ENCODE data around the gene BCAS3.

The BCAS3 gene

DNA sequence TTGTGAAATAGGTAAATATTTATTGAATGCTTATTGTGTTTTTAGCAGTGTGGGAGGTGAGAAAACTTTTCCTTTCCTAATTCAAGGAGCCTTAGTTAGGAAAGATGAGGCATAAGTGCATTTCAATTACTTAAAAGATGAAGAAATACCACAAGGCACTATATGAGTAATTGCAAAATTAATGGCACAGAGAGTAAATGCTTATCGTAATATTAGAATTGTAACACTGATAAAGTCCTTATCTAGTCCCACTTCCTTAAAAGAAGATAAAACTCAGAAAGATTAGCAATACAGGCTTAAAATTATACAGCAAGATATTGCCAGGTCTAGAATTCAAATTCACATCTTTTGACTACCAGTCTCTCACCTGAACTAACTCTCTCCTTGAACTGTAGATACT, 489.4 kb downstream of the BCAS3 start:
- DNase-seq, result no peak
- H2BK120ac ChIP-seq (ENCODE audit: low read depth, low read length), result no peak overlapping the region
- WGBS, result no CpG with 5 or more reads among the region's 1 CpG
- H3K4me2 ChIP-seq (ENCODE audit: low read length, poor library complexity, severe bottlenecking), result no peak overlapping the region
- no peak overlapping the region for H4K8ac ChIP-seq (ENCODE audit: low read length)
- H3K18ac ChIP-seq (ENCODE audit: low read depth in 1 of 2, low read length in 2 of 2), result no peak overlapping the region
- no peaks in the 10 kb centered on the region for H3K9me3 ChIP-seq (ENCODE audit: control insufficient read depth, low read length)
- H2BK12ac ChIP-seq (ENCODE audit: low read length in 2 of 2), result no peak overlapping the region
- H3K23ac ChIP-seq (ENCODE audit: low read length in 2 of 2), result no peak overlapping the region
- H3K14ac ChIP-seq (ENCODE audit: low read length in 2 of 2), result no peak overlapping the region
- H2BK5ac ChIP-seq (ENCODE audit: low read depth, low read length, poor library complexity, severe bottlenecking), result no peak overlapping the region
- H3K27me3 ChIP-seq (ENCODE audit: control insufficient read depth in 1 of 2, insufficient read depth in 1 of 2, low read length in 2 of 2), result no peaks in the 10 kb centered on the region
- no peak overlapping the region for H3K4me3 ChIP-seq (ENCODE audit: insufficient read depth in 1 of 2, low read depth in 1 of 2, low read length in 2 of 2)
- H2BK15ac ChIP-seq (ENCODE audit: low read depth, poor library complexity, severe bottlenecking), result no peak overlapping the region
- H3K27ac ChIP-seq (ENCODE audit: low read length, poor library complexity, severe bottlenecking), result no peak overlapping the region
- no peaks in the 10 kb centered on the region for H3K79me1 ChIP-seq (replicated peaks; ENCODE audit: low read length, poor library complexity, severe bottlenecking)
- H3K9ac ChIP-seq (ENCODE audit: low read length), result no peak overlapping the region
- H2AK5ac ChIP-seq (ENCODE audit: low read length, severe bottlenecking), result no peak overlapping the region
- no peaks in the 10 kb centered on the region for H3K4me1 ChIP-seq (ENCODE audit: control insufficient read depth, insufficient read depth, low read depth, low read length)
- no peak overlapping the region for H4K91ac ChIP-seq (ENCODE audit: low read length)
- no peak overlapping the region for H3K4ac ChIP-seq (ENCODE audit: low read depth in 1 of 2, low read length in 2 of 2)
- no peak overlapping the region for H2AFZ ChIP-seq (ENCODE audit: low read depth, low read length)
- peaks cover 0 to 3% of the 10 kb centered on the region in 2 experiments for H3K36me3 ChIP-seq (ENCODE audit: control insufficient read depth in 1 of 2, insufficient read depth in 2 of 2, low read depth in 1 of 2, low read length in 2 of 2)

DNA sequence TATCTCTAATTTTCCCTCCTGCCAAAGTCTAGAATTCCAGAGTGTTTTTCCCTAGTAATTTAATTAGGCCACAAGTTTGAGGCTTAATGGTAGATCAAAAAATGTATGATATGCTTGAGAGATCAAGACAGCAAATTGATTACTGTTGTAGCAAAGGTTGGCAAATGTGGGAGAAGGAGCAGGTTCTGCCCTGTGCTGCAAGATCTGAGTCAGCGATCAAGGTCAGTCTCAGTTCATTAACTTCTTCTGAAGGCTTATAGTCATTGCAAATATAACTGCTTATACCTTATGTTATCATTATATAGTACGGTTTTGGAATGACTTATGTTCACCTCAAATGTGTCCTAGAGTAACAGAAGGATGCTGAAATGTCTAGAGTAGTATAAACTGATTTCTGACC, 490.9 kb downstream of the BCAS3 start:
- H3K23ac ChIP-seq (ENCODE audit: low read length in 2 of 2), result no peak overlapping the region
- H2BK12ac ChIP-seq (ENCODE audit: low read length in 2 of 2), result no peak overlapping the region
- H3K9ac ChIP-seq (ENCODE audit: low read length), result no peak overlapping the region
- no CpG with 5 or more reads among the region's 2 CpGs for WGBS
- no peak overlapping the region for H3K4ac ChIP-seq (ENCODE audit: low read depth in 1 of 2, low read length in 2 of 2)
- H3K36me3 ChIP-seq (ENCODE audit: control insufficient read depth in 1 of 2, insufficient read depth in 2 of 2, low read depth in 1 of 2, low read length in 2 of 2), result peaks cover 0 to 3% of the 10 kb centered on the region in 2 experiments
- no peaks in the 10 kb centered on the region for H3K9me3 ChIP-seq (ENCODE audit: control insufficient read depth, low read length)
- H3K27me3 ChIP-seq (ENCODE audit: control insufficient read depth in 1 of 2, insufficient read depth in 1 of 2, low read length in 2 of 2), result no peaks in the 10 kb centered on the region
- no peak overlapping the region for H4K8ac ChIP-seq (ENCODE audit: low read length)
- no peak overlapping the region for H2AK5ac ChIP-seq (ENCODE audit: low read length, severe bottlenecking)
- H2BK5ac ChIP-seq (ENCODE audit: low read depth, low read length, poor library complexity, severe bottlenecking), result no peak overlapping the region
- no peak overlapping the region for H2BK120ac ChIP-seq (ENCODE audit: low read depth, low read length)
- H3K14ac ChIP-seq (ENCODE audit: low read length in 2 of 2), result no peak overlapping the region
- H2BK15ac ChIP-seq (ENCODE audit: low read depth, poor library complexity, severe bottlenecking), result no peak overlapping the region
- no peak overlapping the region for H3K4me3 ChIP-seq (ENCODE audit: insufficient read depth in 1 of 2, low read depth in 1 of 2, low read length in 2 of 2)
- no peak for DNase-seq
- H3K4me1 ChIP-seq (ENCODE audit: control insufficient read depth, insufficient read depth, low read depth, low read length), result no peaks in the 10 kb centered on the region
- no peak overlapping the region for H3K27ac ChIP-seq (ENCODE audit: low read length, poor library complexity, severe bottlenecking)
- H4K91ac ChIP-seq (ENCODE audit: low read length), result no peak overlapping the region
- no peak overlapping the region for H3K18ac ChIP-seq (ENCODE audit: low read depth in 1 of 2, low read length in 2 of 2)
- no peak overlapping the region for H3K4me2 ChIP-seq (ENCODE audit: low read length, poor library complexity, severe bottlenecking)
- H3K79me1 ChIP-seq (replicated peaks; ENCODE audit: low read length, poor library complexity, severe bottlenecking), result no peaks in the 10 kb centered on the region
- no peak overlapping the region for H2AFZ ChIP-seq (ENCODE audit: low read depth, low read length)

DNA sequence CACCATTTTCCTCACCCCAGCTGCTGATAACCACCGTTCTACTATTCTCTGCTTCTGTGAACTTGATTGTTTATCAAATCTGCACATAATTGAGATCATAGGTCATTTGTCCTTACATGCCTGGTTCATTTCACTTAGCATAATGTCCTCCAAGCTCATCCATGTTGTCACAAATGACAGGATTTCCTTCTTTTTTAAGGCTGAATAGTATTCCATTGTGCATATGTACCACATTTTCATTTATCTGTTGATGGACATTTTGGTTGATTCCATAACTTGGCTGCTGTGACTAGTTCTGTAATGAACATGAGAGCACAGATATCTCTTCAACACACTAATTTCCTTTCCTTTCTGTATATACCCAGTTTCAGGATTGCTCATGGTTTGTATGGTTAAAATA, 496.7 kb downstream of the BCAS3 start:
- Histone ChIP-seq H3K9ac (ENCODE audit: low read length) (no peak overlapping the region), H3K9me3 (ENCODE audit: control insufficient read depth, low read length) (no peaks in the 10 kb centered on the region), H4K91ac (ENCODE audit: low read length) (no peak overlapping the region), H3K36me3 (ENCODE audit: control insufficient read depth in 1 of 2, insufficient read depth in 2 of 2, low read depth in 1 of 2, low read length in 2 of 2) (peaks cover 0 to 3% of the 10 kb centered on the region in 2 experiments), H3K4me1 (ENCODE audit: control insufficient read depth, insufficient read depth, low read depth, low read length) (no peaks in the 10 kb centered on the region), H3K27me3 (ENCODE audit: control insufficient read depth in 1 of 2, insufficient read depth in 1 of 2, low read length in 2 of 2) (no peaks in the 10 kb centered on the region), H3K14ac (ENCODE audit: low read length in 2 of 2) (no peak overlapping the region), H3K27ac (ENCODE audit: low read length, poor library complexity, severe bottlenecking) (no peak overlapping the region), H4K8ac (ENCODE audit: low read length) (no peak overlapping the region), H3K23ac (ENCODE audit: low read length in 2 of 2) (no peak overlapping the region), H3K79me1 (replicated peaks; ENCODE audit: low read length, poor library complexity, severe bottlenecking) (no peaks in the 10 kb centered on the region), H3K4me2 (ENCODE audit: low read length, poor library complexity, severe bottlenecking) (no peak overlapping the region), H3K18ac (ENCODE audit: low read depth in 1 of 2, low read length in 2 of 2) (no peak overlapping the region), H2BK15ac (ENCODE audit: low read depth, poor library complexity, severe bottlenecking) (no peak overlapping the region), H2BK120ac (ENCODE audit: low read depth, low read length) (no peak overlapping the region), H2BK12ac (ENCODE audit: low read length in 2 of 2) (no peak overlapping the region), H2AFZ (ENCODE audit: low read depth, low read length) (no peak overlapping the region), H3K4me3 (ENCODE audit: insufficient read depth in 1 of 2, low read depth in 1 of 2, low read length in 2 of 2) (no peak overlapping the region), H2BK5ac (ENCODE audit: low read depth, low read length, poor library complexity, severe bottlenecking) (no peak overlapping the region), H2AK5ac (ENCODE audit: low read length, severe bottlenecking) (no peak overlapping the region), H3K4ac (ENCODE audit: low read depth in 1 of 2, low read length in 2 of 2) (no peak overlapping the region)
- WGBS, result 89% methylated on average over 1 of the region's 1 CpG
- no peak for DNase-seq

DNA sequence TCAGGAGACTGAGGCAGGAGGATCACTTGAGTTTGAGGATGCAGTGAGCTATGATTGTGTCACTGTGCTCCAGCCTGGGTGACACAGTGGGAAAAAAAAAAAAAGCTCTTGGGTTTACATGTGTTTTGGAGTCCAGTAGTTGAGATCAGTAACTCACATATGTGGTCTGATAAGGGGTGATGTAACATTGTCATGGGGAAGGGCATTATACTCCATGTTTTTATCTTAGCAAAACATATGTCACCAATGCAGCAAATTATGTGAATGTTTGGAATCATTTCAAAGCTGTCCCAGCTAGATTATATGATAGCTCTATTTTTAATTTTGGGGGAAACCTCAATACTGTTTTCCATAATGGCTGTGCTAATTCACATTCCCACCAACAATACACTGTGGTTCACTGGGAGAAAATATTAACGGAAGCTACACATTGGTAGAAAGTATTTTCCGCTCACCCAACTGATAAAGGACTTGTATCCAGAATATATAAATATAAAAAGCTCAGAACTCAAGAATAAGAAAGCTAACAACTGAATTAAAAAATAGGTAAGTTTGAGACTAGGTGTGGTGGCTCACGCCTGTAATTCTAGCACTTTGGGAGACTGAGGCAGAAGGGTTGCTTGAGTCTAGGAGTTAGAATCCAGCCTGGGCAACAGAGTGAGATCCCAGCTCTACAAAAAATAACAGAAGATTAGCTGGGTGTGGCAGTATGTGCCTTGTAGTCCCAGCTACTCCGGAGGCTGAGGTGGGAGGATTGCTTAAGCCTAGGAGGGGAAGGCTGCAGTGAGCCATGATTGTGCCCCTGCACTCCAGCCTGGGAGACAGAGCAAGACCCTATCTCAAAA, 497.9 kb downstream of the BCAS3 start:
- H3K4ac ChIP-seq (ENCODE audit: low read depth in 1 of 2, low read length in 2 of 2), result no peak overlapping the region
- H3K79me1 ChIP-seq (replicated peaks; ENCODE audit: low read length, poor library complexity, severe bottlenecking), result no peaks in the 10 kb centered on the region
- H3K27ac ChIP-seq (ENCODE audit: low read length, poor library complexity, severe bottlenecking), result no peak overlapping the region
- no peak overlapping the region for H2BK12ac ChIP-seq (ENCODE audit: low read length in 2 of 2)
- no peak overlapping the region for H3K4me2 ChIP-seq (ENCODE audit: low read length, poor library complexity, severe bottlenecking)
- H3K14ac ChIP-seq (ENCODE audit: low read length in 2 of 2), result no peak overlapping the region
- H2AFZ ChIP-seq (ENCODE audit: low read depth, low read length), result no peak overlapping the region
- no peak overlapping the region for H4K91ac ChIP-seq (ENCODE audit: low read length)
- no peak overlapping the region for H3K18ac ChIP-seq (ENCODE audit: low read depth in 1 of 2, low read length in 2 of 2)
- no peak overlapping the region for H3K4me3 ChIP-seq (ENCODE audit: insufficient read depth in 1 of 2, low read depth in 1 of 2, low read length in 2 of 2)
- no peak overlapping the region for H2BK5ac ChIP-seq (ENCODE audit: low read depth, low read length, poor library complexity, severe bottlenecking)
- no peaks in the 10 kb centered on the region for H3K4me1 ChIP-seq (ENCODE audit: control insufficient read depth, insufficient read depth, low read depth, low read length)
- no peak overlapping the region for H2AK5ac ChIP-seq (ENCODE audit: low read length, severe bottlenecking)
- no peak overlapping the region for H3K9ac ChIP-seq (ENCODE audit: low read length)
- DNase-seq, result no peak
- H3K36me3 ChIP-seq (ENCODE audit: control insufficient read depth in 1 of 2, insufficient read depth in 2 of 2, low read depth in 1 of 2, low read length in 2 of 2), result peaks cover 0 to 3% of the 10 kb centered on the region in 2 experiments
- no peaks in the 10 kb centered on the region for H3K27me3 ChIP-seq (ENCODE audit: control insufficient read depth in 1 of 2, insufficient read depth in 1 of 2, low read length in 2 of 2)
- no peak overlapping the region for H2BK120ac ChIP-seq (ENCODE audit: low read depth, low read length)
- no peak overlapping the region for H3K23ac ChIP-seq (ENCODE audit: low read length in 2 of 2)
- no peak overlapping the region for H2BK15ac ChIP-seq (ENCODE audit: low read depth, poor library complexity, severe bottlenecking)
- no peaks in the 10 kb centered on the region for H3K9me3 ChIP-seq (ENCODE audit: control insufficient read depth, low read length)
- no peak overlapping the region for H4K8ac ChIP-seq (ENCODE audit: low read length)
- WGBS, result 100% methylated on average over 1 of the region's 4 CpGs

Data from mesenchymal stem cell (in vitro differentiated cells and primary cell).